C4-2B (cell line): ENCODE results near the gene AEBP1.

Experiments
- H3K27ac ChIP-seq: fragments of 450-650 bp; 2 replicates; pipeline ENCODE4 v1.5.1; 2017
- CTCF ChIP-seq: fragments of 450-650 bp; conservative IDR thresholded peaks from 2 replicates; pipeline ENCODE4 v1.5.1; 2017; ENCODE audit warnings: mild to moderate bottlenecking
- ZFX ChIP-seq: fragments of 450-650 bp; IDR thresholded peaks from 2 replicates; pipeline ENCODE4 v1.6.1; 2017

Gene AEBP1

GRCh38 chr7:44145969-44146911, 42.1 kb downstream of the AEBP1 start:
- no peak overlapping the region for H3K27ac ChIP-seq
- TF ChIP-seq CTCF (no peak), ZFX (no peak)

GRCh38 chr7:44147026-44147991, 43.2 kb downstream of the AEBP1 start:
- no peak for TF ChIP-seq CTCF
- TF ChIP-seq ZFX, result no peak
- H3K27ac ChIP-seq, result no peak overlapping the region

- TF ChIP-seq ZFX, result no peak
- TF ChIP-seq CTCF, result no peak
- H3K27ac ChIP-seq, result no peak overlapping the region
Measured at GRCh38 chr7:44148166-44148565, 44.0 kb downstream of the AEBP1 start.

- no peak overlapping the region for H3K27ac ChIP-seq
- no peak for TF ChIP-seq ZFX
- TF ChIP-seq CTCF, result no peak
Measured at GRCh38 chr7:44148961-44149536, 44.9 kb downstream of the AEBP1 start.

GRCh38 chr7:44149571-44150465, 45.7 kb downstream of the AEBP1 start:
- no peak for TF ChIP-seq CTCF
- no peak for TF ChIP-seq ZFX
- H3K27ac ChIP-seq, result no peak overlapping the region

GRCh38 chr7:44150466-44150832, 46.3 kb downstream of the AEBP1 start:
- H3K27ac ChIP-seq, result no peak overlapping the region
- TF ChIP-seq ZFX (no peak), CTCF (no peak)
